Panc1 (cell line): ENCODE results near the gene SYNGR2. TPM values are rescaled to one million over a fixed set of nuclear protein-coding genes. Genes with fewer than 3 reads are reported as not detected.

Experiments
- ATAC-seq: fragments of 200-7000 bp; cut with Tn5 transposase; 2 replicates; pipeline ENCODE4 v1.9.1; 2020; ENCODE audit warnings: mild to moderate bottlenecking, moderate library complexity
- BruUV-seq: library from RNA; stranded (reverse); fragments of 400-500 nt; replicated peaks from 2 replicates; lab custom pipeline; 2021; lab: Mats Ljungman, UMichigan
- CTCF ChIA-PET: fragments of 300-600 bp; sonication (Branson Sonifier 250); formaldehyde crosslinking; loops from one replicate; lab custom pipeline; 2022; ENCODE audit warnings: antibody characterized with exemption; lab: Charles Lee
- POLR2A ChIA-PET: fragments of 300-600 bp; sonication (Branson Sonifier 250); formaldehyde crosslinking; loops from one replicate; lab custom pipeline; 2022; ENCODE audit warnings: antibody characterized with exemption; lab: Charles Lee
- DNase-seq: peaks from one replicate; pipeline ENCODE4 v3.0.0-alpha.2; 2010; ENCODE audit warnings: low read depth, low spot score
- H3K27ac ChIP-seq: 2 replicates; pipeline ENCODE4 v1.5.1; 2011; ENCODE audit warnings: mild to moderate bottlenecking, low read length, inconsistent platforms
- H3K27me3 ChIP-seq: fragments of 200-500 bp; sonication (Bioruptor generic); 2 replicates; pipeline ENCODE4 v1.6.0; 2014; ENCODE audit warnings: low read length, inconsistent platforms; ENCODE audit not compliant: control insufficient read depth, insufficient read depth
- H3K36me3 ChIP-seq: fragments of 200-500 bp; sonication (Bioruptor generic); 2 replicates; pipeline ENCODE4 v1.5.1; 2014; ENCODE audit warnings: inconsistent platforms, mild to moderate bottlenecking, low read length, moderate library complexity; ENCODE audit not compliant: control insufficient read depth, insufficient read depth
- H3K4me1 ChIP-seq: 2 replicates; pipeline ENCODE4 v1.5.1; 2011; ENCODE audit warnings: inconsistent platforms, mild to moderate bottlenecking, low read length, moderate library complexity; ENCODE audit not compliant: control insufficient read depth, insufficient read depth
- H3K4me3 ChIP-seq, 2 experiments: 2 replicates each; pipeline ENCODE4 v1.5.1; 2011 to 2012; ENCODE audit warnings: low read depth in 2 of 2, low read length in 2 of 2, mild to moderate bottlenecking in 2 of 2, inconsistent platforms in 1 of 2, moderate library complexity in 1 of 2
- H3K9me3 ChIP-seq: fragments of 200-500 bp; sonication (Bioruptor generic); 2 replicates; pipeline ENCODE4 v1.5.1; 2014; ENCODE audit warnings: low read depth, mild to moderate bottlenecking, inconsistent platforms, low read length, moderate library complexity; ENCODE audit not compliant: control insufficient read depth, insufficient read depth
- POLR2AphosphoS5 ChIP-seq: IDR thresholded peaks from 2 replicates; pipeline ENCODE4 v1.6.1; 2012; ENCODE audit warnings: mild to moderate bottlenecking, low read depth, low read length, moderate library complexity
- SIN3A ChIP-seq: IDR thresholded peaks from 2 replicates; pipeline ENCODE4 v1.6.1; 2012; ENCODE audit warnings: low read depth, mild to moderate bottlenecking, low read length, moderate library complexity, borderline replicate concordance; ENCODE audit not compliant: insufficient read depth
- TCF7L2 ChIP-seq: IDR thresholded peaks from 2 replicates; pipeline ENCODE4 v1.6.1; 2011; ENCODE audit warnings: mild to moderate bottlenecking, low read depth, low read length, inconsistent platforms
- in situ Hi-C: cut with HindIII; loops from 2 replicates; pipeline ENCODE4 v1.10.0; 2016; ENCODE audit warnings: low sequenced_read_pairs, low pct_unique_long_range_greater_than_20kb
- intact Hi-C: fragments of 100-400 bp; cut with micrococcal nuclease; formaldehyde crosslinking; loops from one replicate; pipeline ENCODE4 v1.10.0; 2022; ENCODE audit not compliant: unreplicated experiment
- total RNA-seq: library from RNA; stranded (reverse); gene quantifications from one replicate; pipeline ENCODE4 v1.2.1, GENCODE V29; 2021; ENCODE audit not compliant: unreplicated experiment
- TF ChIP-seq, protein P1 (sequence below), 2 experiments: IDR thresholded peaks; 2 replicates each; pipeline ENCODE4 v1.6.1; 2011 to 2012; ENCODE audit warnings: low read depth in 2 of 2, control low read depth in 1 of 2, low read length in 1 of 2, mild to moderate bottlenecking in 1 of 2, moderate library complexity in 1 of 2; ENCODE audit not compliant: insufficient read depth in 1 of 2
- TF ChIP-seq, protein P2 (sequence below): fragments of 450-650 bp; IDR thresholded peaks from 2 replicates; pipeline ENCODE4 v1.5.1; 2017; ENCODE audit warnings: mild to moderate bottlenecking

Gene SYNGR2
- total RNA-seq, 1 experiment from 2014 or later, result 204 TPM

DNA sequence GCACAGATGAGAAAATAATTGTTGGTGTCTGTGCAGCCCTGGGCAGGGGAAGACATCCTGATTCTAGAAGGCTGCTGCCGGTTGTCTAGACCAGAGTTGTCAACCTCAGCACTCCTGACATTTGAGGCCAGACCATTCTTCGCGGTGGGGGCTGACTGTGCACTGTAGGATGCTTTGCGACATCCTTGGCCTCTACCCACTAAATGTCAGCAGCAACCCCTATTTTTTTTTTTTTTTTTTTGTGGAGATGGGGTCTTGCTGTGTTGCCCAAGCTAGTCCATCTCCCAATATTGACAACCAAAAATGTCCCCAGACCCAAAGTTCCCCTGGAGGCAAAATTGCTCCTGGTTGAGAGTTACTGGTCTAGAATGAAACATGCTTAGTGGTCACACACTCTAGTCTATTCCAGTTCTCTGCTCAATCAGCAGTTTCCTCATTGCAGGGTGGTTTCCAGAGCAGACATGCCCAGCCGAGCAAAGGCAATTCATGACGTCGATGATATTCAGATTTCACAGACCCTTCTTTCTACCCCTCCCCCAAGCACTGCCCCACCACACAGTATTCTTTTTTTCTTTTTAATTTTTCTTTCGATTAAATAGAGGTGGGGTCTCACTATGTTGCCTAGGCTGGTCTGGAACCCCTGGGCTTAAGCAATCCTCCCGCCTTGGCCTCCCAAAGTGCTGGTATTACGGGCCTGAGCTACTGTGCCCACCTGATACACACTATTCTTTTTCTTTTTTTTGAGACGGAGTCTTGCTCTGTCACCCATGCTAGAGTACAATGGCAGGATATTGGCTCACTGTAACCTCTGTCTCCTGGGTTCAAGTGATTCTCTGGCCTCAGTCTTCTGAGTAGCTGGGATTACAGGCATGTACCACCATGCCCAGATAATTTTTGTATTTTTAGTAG lies 13.2 kb upstream of the SYNGR2 start:
- no TSS peak for BruUV-seq
- no peaks in the 10 kb centered on the region for H3K9me3 ChIP-seq
- H3K4me1 ChIP-seq, result no peaks in the 10 kb centered on the region
- intact Hi-C loops (no loop called here), in situ Hi-C loops (no loop called here)
- H3K27me3 ChIP-seq, result no peaks in the 10 kb centered on the region
- no peak for DNase-seq
- H3K4me3 ChIP-seq, result no peak overlapping the region
- POLR2A ChIA-PET, result interaction anchor here (0.6 kb wide), 1 partner anchor 108 kb away, joined by 15 read pairs; no protein-coding TSS in a partner anchor
- CTCF ChIA-PET, result interaction anchor here (0.5 kb wide), 1 partner anchor 15 kb away, joined by 3 read pairs; no protein-coding TSS in a partner anchor
- no peak overlapping the region for H3K27ac ChIP-seq
- H3K36me3 ChIP-seq, result no peaks in the 10 kb centered on the region
- TF ChIP-seq, protein P1, sequence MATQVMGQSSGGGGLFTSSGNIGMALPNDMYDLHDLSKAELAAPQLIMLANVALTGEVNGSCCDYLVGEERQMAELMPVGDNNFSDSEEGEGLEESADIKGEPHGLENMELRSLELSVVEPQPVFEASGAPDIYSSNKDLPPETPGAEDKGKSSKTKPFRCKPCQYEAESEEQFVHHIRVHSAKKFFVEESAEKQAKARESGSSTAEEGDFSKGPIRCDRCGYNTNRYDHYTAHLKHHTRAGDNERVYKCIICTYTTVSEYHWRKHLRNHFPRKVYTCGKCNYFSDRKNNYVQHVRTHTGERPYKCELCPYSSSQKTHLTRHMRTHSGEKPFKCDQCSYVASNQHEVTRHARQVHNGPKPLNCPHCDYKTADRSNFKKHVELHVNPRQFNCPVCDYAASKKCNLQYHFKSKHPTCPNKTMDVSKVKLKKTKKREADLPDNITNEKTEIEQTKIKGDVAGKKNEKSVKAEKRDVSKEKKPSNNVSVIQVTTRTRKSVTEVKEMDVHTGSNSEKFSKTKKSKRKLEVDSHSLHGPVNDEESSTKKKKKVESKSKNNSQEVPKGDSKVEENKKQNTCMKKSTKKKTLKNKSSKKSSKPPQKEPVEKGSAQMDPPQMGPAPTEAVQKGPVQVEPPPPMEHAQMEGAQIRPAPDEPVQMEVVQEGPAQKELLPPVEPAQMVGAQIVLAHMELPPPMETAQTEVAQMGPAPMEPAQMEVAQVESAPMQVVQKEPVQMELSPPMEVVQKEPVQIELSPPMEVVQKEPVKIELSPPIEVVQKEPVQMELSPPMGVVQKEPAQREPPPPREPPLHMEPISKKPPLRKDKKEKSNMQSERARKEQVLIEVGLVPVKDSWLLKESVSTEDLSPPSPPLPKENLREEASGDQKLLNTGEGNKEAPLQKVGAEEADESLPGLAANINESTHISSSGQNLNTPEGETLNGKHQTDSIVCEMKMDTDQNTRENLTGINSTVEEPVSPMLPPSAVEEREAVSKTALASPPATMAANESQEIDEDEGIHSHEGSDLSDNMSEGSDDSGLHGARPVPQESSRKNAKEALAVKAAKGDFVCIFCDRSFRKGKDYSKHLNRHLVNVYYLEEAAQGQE (IDR thresholded peaks at IDR 0.05; ENCODE audit: insufficient read depth in 1 of 2, low read depth in 2 of 2, low read length in 1 of 2), result no peak
- TF ChIP-seq POLR2AphosphoS5 (no peak), TCF7L2 (no peak), SIN3A (no peak)
- TF ChIP-seq, protein P2, sequence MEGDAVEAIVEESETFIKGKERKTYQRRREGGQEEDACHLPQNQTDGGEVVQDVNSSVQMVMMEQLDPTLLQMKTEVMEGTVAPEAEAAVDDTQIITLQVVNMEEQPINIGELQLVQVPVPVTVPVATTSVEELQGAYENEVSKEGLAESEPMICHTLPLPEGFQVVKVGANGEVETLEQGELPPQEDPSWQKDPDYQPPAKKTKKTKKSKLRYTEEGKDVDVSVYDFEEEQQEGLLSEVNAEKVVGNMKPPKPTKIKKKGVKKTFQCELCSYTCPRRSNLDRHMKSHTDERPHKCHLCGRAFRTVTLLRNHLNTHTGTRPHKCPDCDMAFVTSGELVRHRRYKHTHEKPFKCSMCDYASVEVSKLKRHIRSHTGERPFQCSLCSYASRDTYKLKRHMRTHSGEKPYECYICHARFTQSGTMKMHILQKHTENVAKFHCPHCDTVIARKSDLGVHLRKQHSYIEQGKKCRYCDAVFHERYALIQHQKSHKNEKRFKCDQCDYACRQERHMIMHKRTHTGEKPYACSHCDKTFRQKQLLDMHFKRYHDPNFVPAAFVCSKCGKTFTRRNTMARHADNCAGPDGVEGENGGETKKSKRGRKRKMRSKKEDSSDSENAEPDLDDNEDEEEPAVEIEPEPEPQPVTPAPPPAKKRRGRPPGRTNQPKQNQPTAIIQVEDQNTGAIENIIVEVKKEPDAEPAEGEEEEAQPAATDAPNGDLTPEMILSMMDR, result no peak
- no peak for ATAC-seq

DNA sequence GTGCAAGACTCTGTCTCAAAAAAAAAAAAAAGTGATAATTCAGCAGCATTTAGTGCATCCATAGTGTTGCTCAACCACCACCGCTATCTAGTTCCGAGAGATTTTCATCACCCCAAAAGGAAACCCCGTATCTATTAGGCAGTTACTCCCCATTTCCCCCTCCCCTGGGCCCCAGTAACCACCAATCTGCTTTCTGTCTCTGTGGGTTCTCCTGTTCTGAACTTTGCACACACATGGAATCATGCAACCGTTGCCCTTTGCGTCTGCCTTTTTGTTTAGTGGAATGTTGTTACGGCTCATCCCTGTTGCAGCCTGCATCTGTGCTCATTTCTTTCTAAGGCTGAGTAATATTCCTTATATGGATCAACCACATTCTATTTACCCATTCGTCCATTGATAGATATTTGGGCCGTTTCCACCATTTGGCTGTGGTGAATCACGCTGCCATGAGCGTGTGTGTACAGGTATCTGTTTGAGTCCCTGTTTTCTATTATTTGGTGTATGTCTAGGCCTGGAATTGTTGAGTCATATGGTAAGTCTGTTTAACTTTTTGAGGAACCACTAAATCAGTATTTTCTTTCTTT lies 8.7 kb upstream of the SYNGR2 start:
- H3K27me3 ChIP-seq, result no peaks in the 10 kb centered on the region
- intact Hi-C loops (no loop called here), in situ Hi-C loops (no loop called here)
- no peaks in the 10 kb centered on the region for H3K9me3 ChIP-seq
- POLR2A ChIA-PET, result no interaction called here
- no peak for ATAC-seq
- CTCF ChIA-PET, result interaction anchor here (0.7 kb wide), 1 partner anchor 15 kb away, joined by 4 read pairs; no protein-coding TSS in a partner anchor
- H3K4me3 ChIP-seq, result no peak overlapping the region
- H3K4me1 ChIP-seq, result no peaks in the 10 kb centered on the region
- no peaks in the 10 kb centered on the region for H3K36me3 ChIP-seq
- BruUV-seq, result no TSS peak
- no peak overlapping the region for H3K27ac ChIP-seq
- TF ChIP-seq, protein P1 (IDR thresholded peaks at IDR 0.05; ENCODE audit: insufficient read depth in 1 of 2, low read depth in 2 of 2, low read length in 1 of 2), result no peak
- TF ChIP-seq SIN3A, result no peak
- TF ChIP-seq, protein P2, result no peak
- DNase-seq, result no peak
